Activated CD4-positive, alpha-beta memory T cell treated with anti-CD3 and anti-CD28 coated beads for 36 hours (primary cell): ENCODE data around the gene HACD2. TPM values are rescaled to one million over a fixed set of nuclear protein-coding genes. Genes with fewer than 3 reads are reported as not detected.
A peak's percentile ranks its signal among the peaks of the same experiment; 100 is the strongest.

Source experiments
- CTCF ChIA-PET: fragments of 350-600 bp; sonication (Branson Sonifier 250); formaldehyde crosslinking; loops from one replicate; lab custom pipeline; 2021; ENCODE audit warnings: antibody characterized with exemption, inconsistent platforms; lab: Charles Lee
- POLR2A ChIA-PET: fragments of 350-600 bp; sonication (Branson Sonifier 250); formaldehyde crosslinking; loops from one replicate; lab custom pipeline; 2021; ENCODE audit warnings: antibody characterized with exemption; lab: Charles Lee
- DNase-seq: peaks from one replicate; pipeline ENCODE4 v3.0.0-alpha.2; 2020
- H3K27ac Mint-ChIP-seq: one replicate; pipeline ENCODE4 v1.8.0; 2021; ENCODE audit warnings: mixed read lengths
- H3K27me3 Mint-ChIP-seq: one replicate; pipeline ENCODE4 v1.8.0; 2021; ENCODE audit warnings: mixed read lengths
- H3K36me3 Mint-ChIP-seq: one replicate; pipeline ENCODE4 v1.8.0; 2021; ENCODE audit warnings: mixed read lengths
- H3K4me1 Mint-ChIP-seq: one replicate; pipeline ENCODE4 v1.8.0; 2021; ENCODE audit warnings: low read depth, mixed read lengths
- H3K4me3 Mint-ChIP-seq: one replicate; pipeline ENCODE4 v1.8.0; 2021; ENCODE audit warnings: mild to moderate bottlenecking, mixed read lengths
- H3K9me3 Mint-ChIP-seq: one replicate; pipeline ENCODE4 v1.8.0; 2021; ENCODE audit warnings: mixed read lengths
- intact Hi-C: fragments of 100-400 bp; cut with micrococcal nuclease; formaldehyde crosslinking; loops from one replicate; pipeline ENCODE4 v1.15.1; 2023
- total RNA-seq, 2 experiments: library from RNA; stranded (reverse); gene quantifications; one replicate each; pipeline ENCODE4 v1.2.3, GENCODE V29; 2021

Gene HACD2
- total RNA-seq, 2 experiments from 2014 or later: 27.0 to 27.9 TPM

DNA sequence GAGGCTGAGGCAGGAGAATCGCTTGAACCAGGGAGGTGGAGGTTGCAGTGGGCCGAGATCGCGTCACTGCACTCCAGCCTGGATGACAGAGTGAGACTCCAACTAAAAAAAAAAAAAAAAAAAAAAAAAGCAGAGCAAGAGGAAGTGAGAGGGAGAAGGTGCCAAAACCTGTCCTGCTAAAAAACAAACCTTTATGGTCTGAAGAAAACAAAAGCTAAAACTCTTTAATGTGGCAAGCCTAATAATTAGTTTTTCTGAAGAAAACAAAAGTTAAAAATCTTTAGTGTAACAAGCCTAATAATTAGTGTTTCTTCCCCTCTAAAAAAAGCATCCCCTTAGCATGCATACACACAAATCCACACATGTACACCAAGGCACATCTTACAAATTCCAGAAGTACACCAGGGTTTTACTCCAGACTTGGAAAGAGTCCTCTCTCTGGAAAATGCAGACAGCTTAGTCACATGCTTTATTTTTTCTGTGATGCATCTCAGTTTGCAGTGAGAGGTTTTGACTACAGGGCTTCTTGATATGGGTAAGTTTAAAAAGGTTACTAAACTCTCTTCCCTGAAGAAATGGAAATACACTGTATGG, 65.9 kb downstream of the HACD2 start:
- intact Hi-C loops: no loop called here
- peaks cover 16% of the 10 kb centered on the region for H3K36me3 Mint-ChIP-seq
- ChIA-PET POLR2A (no interaction called here), CTCF (no interaction called here)
- H3K4me3 Mint-ChIP-seq: no peak overlapping the region
- DNase-seq: no peak
- H3K27ac Mint-ChIP-seq: no peak overlapping the region
- no peaks in the 10 kb centered on the region for H3K9me3 Mint-ChIP-seq
- H3K4me1 Mint-ChIP-seq: peaks cover 32% of the 10 kb centered on the region
- no peaks in the 10 kb centered on the region for H3K27me3 Mint-ChIP-seq

DNA sequence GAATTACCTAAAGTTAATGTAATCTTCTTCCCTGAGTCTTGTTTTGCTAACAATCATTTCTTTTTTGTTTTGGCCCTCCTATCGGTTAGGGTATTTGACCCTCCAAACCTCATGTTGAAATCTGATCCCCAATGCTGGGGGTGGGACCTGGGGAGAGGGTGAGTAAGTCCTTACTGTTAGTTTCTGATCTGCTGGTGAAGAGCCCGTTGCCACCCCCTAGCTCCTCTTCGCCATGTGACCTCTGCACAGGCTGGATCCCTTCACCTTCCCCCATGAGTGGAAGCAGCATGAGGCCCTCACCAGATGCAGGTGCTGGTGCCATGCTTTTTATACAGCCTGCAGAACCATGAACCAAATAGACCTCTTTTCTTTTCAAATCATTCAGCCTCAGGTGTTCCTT, 73.1 kb downstream of the HACD2 start:
- no peak overlapping the region for H3K27ac Mint-ChIP-seq

DNA sequence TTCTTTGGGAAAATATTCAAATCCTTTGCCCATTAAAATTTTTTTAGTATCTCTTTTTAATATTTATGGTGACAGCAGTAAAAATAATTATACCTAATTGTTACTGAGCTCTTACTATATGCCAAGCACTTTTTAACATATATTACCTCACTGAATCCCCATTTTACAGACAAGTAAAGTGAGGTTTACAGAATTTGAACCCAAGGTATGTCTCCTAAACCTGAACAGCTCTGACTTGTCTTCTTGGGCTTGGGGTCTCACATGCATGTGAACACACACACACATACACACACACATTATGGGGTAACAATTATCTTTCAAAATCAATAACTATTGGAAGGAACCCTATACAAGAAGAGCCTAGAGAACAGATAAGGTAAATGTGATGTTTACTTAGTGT, 73.8 kb downstream of the HACD2 start:
- intact Hi-C loops: no loop called here
- DNase-seq: no peak
- ChIA-PET POLR2A (no interaction called here), CTCF (no interaction called here)
- H3K9me3 Mint-ChIP-seq: no peaks in the 10 kb centered on the region
- no peak overlapping the region for H3K27ac Mint-ChIP-seq
- no peaks in the 10 kb centered on the region for H3K27me3 Mint-ChIP-seq
- H3K36me3 Mint-ChIP-seq: peaks cover 12% of the 10 kb centered on the region
- H3K4me3 Mint-ChIP-seq: no peak overlapping the region
- no peaks in the 10 kb centered on the region for H3K4me1 Mint-ChIP-seq

More for the DNA sequence above, 73.1 kb downstream of the HACD2 start:
- Mint-ChIP-seq H3K9me3 (no peaks in the 10 kb centered on the region), H3K4me1 (no peaks in the 10 kb centered on the region), H3K36me3 (peaks cover 12% of the 10 kb centered on the region), H3K27me3 (no peaks in the 10 kb centered on the region), H3K4me3 (no peak overlapping the region)
- ChIA-PET POLR2A (no interaction called here), CTCF (interaction anchor here (1.2 kb wide), 1 partner anchor 48 kb away, joined by 3 read pairs; no protein-coding TSS in a partner anchor)
- DNase-seq: no peak
- intact Hi-C loops: no loop called here

GRCh38 chr3:123508178-123508577, 76.7 kb downstream of the HACD2 start:
- no peak overlapping the region for H3K4me3 Mint-ChIP-seq
- H3K4me1 Mint-ChIP-seq: no peaks in the 10 kb centered on the region
- H3K9me3 Mint-ChIP-seq: no peaks in the 10 kb centered on the region
- ChIA-PET POLR2A (no interaction called here), CTCF (interaction anchor here (1.3 kb wide), 1 partner anchor 19 kb away, joined by 3 read pairs; no protein-coding TSS in a partner anchor)
- DNase-seq: no peak
- H3K27me3 Mint-ChIP-seq: no peaks in the 10 kb centered on the region
- H3K36me3 Mint-ChIP-seq: peaks cover 3% of the 10 kb centered on the region
- intact Hi-C loops: no loop called here
- H3K27ac Mint-ChIP-seq: no peak overlapping the region

- no peaks in the 10 kb centered on the region for H3K4me1 Mint-ChIP-seq
- H3K27me3 Mint-ChIP-seq: no peaks in the 10 kb centered on the region
- H3K36me3 Mint-ChIP-seq: no peaks in the 10 kb centered on the region
- no peak overlapping the region for H3K27ac Mint-ChIP-seq
- ChIA-PET CTCF (no interaction called here), POLR2A (no interaction called here)
- DNase-seq: no peak
- intact Hi-C loops: no loop called here
- H3K9me3 Mint-ChIP-seq: no peaks in the 10 kb centered on the region
- no peak overlapping the region for H3K4me3 Mint-ChIP-seq
These were observed 79.0 kb downstream of the HACD2 start for GRCh38 chr3:123505820-123506219.

DNA sequence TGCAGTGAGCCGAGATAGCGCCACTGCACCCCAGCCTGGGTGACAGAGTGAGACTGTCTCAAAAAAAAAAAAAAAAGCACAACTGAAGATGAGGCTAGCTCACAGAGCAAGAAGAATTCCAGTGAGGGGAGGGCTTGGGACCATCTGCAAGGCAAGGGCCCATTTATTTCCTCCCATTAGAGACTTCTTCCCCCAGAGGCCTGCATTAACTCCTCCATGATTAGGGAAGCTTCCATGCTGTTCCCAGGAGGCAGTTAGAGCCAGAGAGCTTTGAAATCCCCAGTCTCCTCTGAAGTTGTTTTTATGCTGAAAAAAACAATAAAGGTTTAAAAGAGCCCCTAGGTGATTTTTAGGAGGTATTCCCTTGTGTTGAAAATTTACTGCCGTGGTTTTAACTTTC, 81.7 kb downstream of the HACD2 start:
- H3K36me3 Mint-ChIP-seq: peaks cover 2% of the 10 kb centered on the region
- no peak for DNase-seq
- H3K4me3 Mint-ChIP-seq: no peak overlapping the region
- intact Hi-C loops: no loop called here
- no peaks in the 10 kb centered on the region for H3K27me3 Mint-ChIP-seq
- ChIA-PET POLR2A (no interaction called here), CTCF (interaction anchor here (0.8 to 1.0 kb wide), 2 partner anchors 12 to 221 kb away, joined by 3 to 6 read pairs; no protein-coding TSS in a partner anchor)
- H3K9me3 Mint-ChIP-seq: no peaks in the 10 kb centered on the region
- no peak overlapping the region for H3K27ac Mint-ChIP-seq
- no peaks in the 10 kb centered on the region for H3K4me1 Mint-ChIP-seq

- intact Hi-C loops: no loop called here
- no peaks in the 10 kb centered on the region for H3K4me1 Mint-ChIP-seq
- H3K27me3 Mint-ChIP-seq: no peaks in the 10 kb centered on the region
- POLR2A ChIA-PET: no interaction called here
- no peaks in the 10 kb centered on the region for H3K9me3 Mint-ChIP-seq
- DNase-seq: no peak
- no peak overlapping the region for H3K4me3 Mint-ChIP-seq
- no peak overlapping the region for H3K27ac Mint-ChIP-seq
- peaks cover 8% of the 10 kb centered on the region for H3K36me3 Mint-ChIP-seq
- CTCF ChIA-PET: no interaction called here
These were observed 85.5 kb downstream of the HACD2 start for GRCh38 chr3:123499322-123499721.

- peaks cover 8% of the 10 kb centered on the region for H3K36me3 Mint-ChIP-seq
- intact Hi-C loops: no loop called here
These were observed 86.1 kb downstream of the HACD2 start for GRCh38 chr3:123498761-123499160.

DNA sequence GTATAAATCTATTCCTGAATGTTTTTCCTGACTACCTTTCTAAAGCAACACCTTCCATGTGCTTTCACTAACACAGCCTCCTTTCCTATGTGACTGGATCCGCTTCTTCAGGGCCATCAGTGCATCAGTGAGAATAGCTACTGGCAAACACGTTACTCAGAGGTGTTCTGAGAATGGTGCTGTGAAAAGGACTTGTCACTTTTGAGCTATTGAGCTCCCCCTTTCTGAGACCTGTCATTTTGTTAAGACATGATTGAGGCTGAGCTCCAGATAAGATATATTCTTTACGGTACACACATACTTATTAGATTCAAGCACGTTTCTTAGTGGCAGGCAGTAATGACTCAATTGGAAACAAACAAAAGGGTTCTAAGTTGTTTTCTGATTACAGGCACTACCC, 90.9 kb downstream of the HACD2 start:
- H3K4me3 Mint-ChIP-seq: no peak overlapping the region
- intact Hi-C loops: no loop called here
- peaks cover 8% of the 10 kb centered on the region for H3K36me3 Mint-ChIP-seq
- H3K9me3 Mint-ChIP-seq: no peaks in the 10 kb centered on the region
- ChIA-PET CTCF (interaction anchor here (0.6 to 1.4 kb wide), 2 partner anchors 65 to 287 kb away, joined by 3 to 6 read pairs; no protein-coding TSS in a partner anchor), POLR2A (no interaction called here)
- DNase-seq: no peak
- H3K4me1 Mint-ChIP-seq: no peaks in the 10 kb centered on the region
- no peaks in the 10 kb centered on the region for H3K27me3 Mint-ChIP-seq
- no peak overlapping the region for H3K27ac Mint-ChIP-seq

More at GRCh38 chr3:123498761-123499160, 86.1 kb downstream of the HACD2 start:
- H3K4me3 Mint-ChIP-seq: no peak overlapping the region
- no peaks in the 10 kb centered on the region for H3K9me3 Mint-ChIP-seq
- no peak for DNase-seq
- H3K27me3 Mint-ChIP-seq: no peaks in the 10 kb centered on the region
- ChIA-PET CTCF (interaction anchor here (0.8 kb wide), 1 partner anchor 8 kb away, joined by 3 read pairs; no protein-coding TSS in a partner anchor), POLR2A (no interaction called here)
- no peaks in the 10 kb centered on the region for H3K4me1 Mint-ChIP-seq
- H3K27ac Mint-ChIP-seq: no peak overlapping the region

DNA sequence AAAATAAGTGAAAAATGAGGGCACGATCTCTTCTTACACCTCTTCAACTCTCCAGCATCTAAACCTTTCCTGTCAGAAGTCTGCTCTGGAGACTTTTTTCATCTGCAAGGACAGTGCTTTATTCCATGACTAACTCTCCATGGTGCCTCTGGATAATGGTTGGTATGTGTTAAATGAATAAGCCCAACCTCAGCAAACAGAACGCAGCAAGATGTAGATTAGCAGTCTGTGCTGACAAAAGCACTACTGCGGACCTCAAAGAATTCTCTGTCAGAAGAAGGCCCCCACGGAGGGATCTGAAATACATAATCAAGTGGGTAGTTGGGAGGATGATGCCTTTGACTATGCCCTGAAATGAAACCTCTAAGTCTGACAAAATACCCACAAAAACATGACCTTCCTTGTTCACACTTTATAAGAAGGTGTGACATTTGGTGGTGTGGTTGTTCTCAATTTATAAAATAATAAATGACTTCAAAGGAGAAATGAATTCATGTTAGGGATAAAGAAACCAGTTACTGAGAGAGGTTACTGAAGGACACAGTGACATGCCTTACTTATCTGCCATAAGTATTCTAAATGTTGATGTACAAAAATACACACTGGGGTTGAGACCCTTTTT, 92.8 kb downstream of the HACD2 start:
- Mint-ChIP-seq H3K4me3 (no peak overlapping the region), H3K27me3 (no peaks in the 10 kb centered on the region), H3K27ac (no peak overlapping the region), H3K9me3 (no peaks in the 10 kb centered on the region), H3K4me1 (no peaks in the 10 kb centered on the region), H3K36me3 (peaks cover 6% of the 10 kb centered on the region)
- intact Hi-C loops: no loop called here
- CTCF ChIA-PET: no interaction called here
- no peak for DNase-seq
- POLR2A ChIA-PET: no interaction called here

DNA sequence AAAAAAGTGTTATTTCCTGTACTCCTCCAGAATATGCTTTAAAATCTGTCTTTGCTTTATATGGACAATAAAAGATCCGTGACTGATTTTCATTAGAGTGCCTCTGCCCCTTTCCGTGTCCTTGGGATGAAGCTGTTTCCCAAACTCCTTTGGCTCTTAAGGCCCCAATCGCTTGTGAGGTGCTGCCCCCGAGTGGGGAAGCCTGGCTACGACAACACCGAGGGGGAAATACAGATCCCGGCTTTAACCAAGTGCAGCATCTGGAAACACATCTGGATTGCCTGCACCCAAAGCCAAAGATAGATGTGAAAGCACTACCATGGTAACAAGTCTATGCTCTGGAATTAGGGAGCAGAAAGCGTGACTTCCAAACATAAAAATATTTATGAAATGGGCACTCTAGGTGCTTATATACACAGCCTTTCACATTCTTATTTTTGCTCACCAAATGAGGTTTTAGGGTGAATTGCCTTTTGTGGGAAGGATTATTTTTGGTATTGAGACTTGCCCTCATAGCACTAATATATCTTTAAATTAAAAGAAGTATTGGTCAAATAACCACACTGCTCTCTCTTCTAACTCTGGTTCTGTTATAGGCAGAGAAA, 95.4 kb downstream of the HACD2 start:
- no peaks in the 10 kb centered on the region for H3K27me3 Mint-ChIP-seq
- ChIA-PET CTCF (interaction anchor here (0.6 to 3.0 kb wide), 14 partner anchors 18 to 167 kb away, joined by 3 to 24 read pairs (median 4); partner anchors contain the start of gene ADCY5), POLR2A (no interaction called here)
- no peaks in the 10 kb centered on the region for H3K9me3 Mint-ChIP-seq
- H3K27ac Mint-ChIP-seq: no peak overlapping the region
- intact Hi-C loops: loop anchor here (1.0 kb wide), 1 partner anchor 160 kb away; no protein-coding TSS in a partner anchor
- DNase-seq: peak; percentile 63
- H3K4me1 Mint-ChIP-seq: no peaks in the 10 kb centered on the region
- no peak overlapping the region for H3K4me3 Mint-ChIP-seq
- H3K36me3 Mint-ChIP-seq: peaks cover 2% of the 10 kb centered on the region

DNA sequence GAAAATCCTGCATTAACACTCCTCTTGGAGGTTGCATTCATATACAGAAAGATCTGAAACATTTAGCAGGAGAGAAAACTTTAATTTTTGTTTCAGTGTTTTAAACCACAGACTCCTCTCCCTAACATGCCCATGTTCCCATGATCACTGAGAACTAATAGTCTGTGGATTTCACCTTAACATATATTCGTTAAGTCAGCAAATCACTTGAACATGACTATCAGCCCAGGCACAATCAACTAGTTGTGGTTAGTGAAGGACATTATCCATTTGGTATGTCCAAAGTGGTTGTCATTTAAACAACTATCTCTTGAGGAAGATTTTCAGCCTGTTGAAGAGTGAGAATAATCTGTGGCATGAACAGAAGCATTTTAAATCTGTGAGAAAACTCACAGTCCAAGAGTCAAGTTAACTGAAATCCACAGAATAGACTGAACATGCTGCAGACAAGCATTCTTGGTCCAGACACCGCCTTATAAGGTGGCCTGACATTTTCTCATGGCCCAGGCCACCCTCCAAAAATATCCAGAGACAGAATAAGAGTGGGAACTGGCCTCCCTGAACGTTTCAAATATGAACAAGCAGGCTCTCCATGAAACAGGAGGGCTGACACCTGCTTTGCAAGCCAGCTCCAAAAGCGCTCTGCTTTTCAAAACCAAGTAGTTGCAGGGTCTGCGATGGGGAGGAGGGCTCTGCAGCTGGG, 96.1 kb downstream of the HACD2 start:
- no peak overlapping the region for H3K4me3 Mint-ChIP-seq
- no peaks in the 10 kb centered on the region for H3K4me1 Mint-ChIP-seq
- H3K36me3 Mint-ChIP-seq: peaks cover 2% of the 10 kb centered on the region
- intact Hi-C loops: loop anchor here (1.0 kb wide), 1 partner anchor 159 kb away; no protein-coding TSS in a partner anchor
- POLR2A ChIA-PET: no interaction called here
- H3K9me3 Mint-ChIP-seq: no peaks in the 10 kb centered on the region
- no peak overlapping the region for H3K27ac Mint-ChIP-seq
- CTCF ChIA-PET: interaction anchor here (0.6 to 3.0 kb wide), 14 partner anchors 17 to 167 kb away, joined by 3 to 24 read pairs (median 4); partner anchors contain the start of gene ADCY5
- DNase-seq: no peak
- H3K27me3 Mint-ChIP-seq: no peaks in the 10 kb centered on the region
